Loucy (cell line): Measurements from ENCODE around the gene PEX16.

ENCODE experiments used
- H2AFZ ChIP-seq: fragments of 200-600 bp; sonication (generic); 2 replicates; pipeline ENCODE4 v1.6.0; 2016; ENCODE audit warnings: antibody characterized with exemption, mild to moderate bottlenecking, low read length, moderate library complexity
- H3F3A ChIP-seq: fragments of 200-600 bp; 2 replicates; pipeline ENCODE4 v1.6.0; 2016; ENCODE audit warnings: antibody characterized with exemption, low read depth, mild to moderate bottlenecking
- H3K27me3 ChIP-seq: fragments of 200-600 bp; sonication (generic); 2 replicates; pipeline ENCODE4 v1.6.1; 2014; ENCODE audit warnings: low read length, mild to moderate bottlenecking; ENCODE audit not compliant: insufficient read depth, poor library complexity, severe bottlenecking
- H3K36me3 ChIP-seq: fragments of 200-600 bp; sonication (generic); 2 replicates; pipeline ENCODE4 v1.6.1; 2016; ENCODE audit warnings: low read length; ENCODE audit not compliant: insufficient read depth
- H3K4me1 ChIP-seq: fragments of 200-600 bp; sonication (generic); 2 replicates; pipeline ENCODE4 v1.5.1; 2014; ENCODE audit warnings: low read length, mild to moderate bottlenecking; ENCODE audit not compliant: insufficient read depth, poor library complexity, severe bottlenecking
- H3K4me2 ChIP-seq: fragments of 200-600 bp; sonication (generic); 2 replicates; pipeline ENCODE4 v1.6.0; 2014; ENCODE audit warnings: antibody characterized with exemption, low read length, low read depth, mild to moderate bottlenecking; ENCODE audit not compliant: poor library complexity, severe bottlenecking
- H3K4me3 ChIP-seq: fragments of 200-600 bp; sonication (generic); 2 replicates; pipeline ENCODE4 v1.5.1; 2014; ENCODE audit warnings: low read length, mild to moderate bottlenecking, mixed read lengths; ENCODE audit not compliant: poor library complexity, severe bottlenecking
- H3K79me2 ChIP-seq: fragments of 200-600 bp; sonication (generic); 2 replicates; pipeline ENCODE4 v1.6.1; 2014; ENCODE audit warnings: low read length; ENCODE audit not compliant: insufficient read depth
- H3K9ac ChIP-seq: fragments of 200-600 bp; sonication (generic); 2 replicates; pipeline ENCODE4 v1.6.0; 2014; ENCODE audit warnings: mild to moderate bottlenecking, low read depth, low read length, moderate library complexity; ENCODE audit not compliant: poor library complexity, severe bottlenecking
- H3K9me2 ChIP-seq: fragments of 200-600 bp; sonication (generic); replicated peaks from 2 replicates; pipeline ENCODE4 v1.6.1; 2016; ENCODE audit warnings: low read depth, low read length, mixed read lengths
- H3K9me3 ChIP-seq: fragments of 200-600 bp; sonication (generic); 2 replicates; pipeline ENCODE4 v1.6.1; 2014; ENCODE audit warnings: mild to moderate bottlenecking, antibody characterized with exemption, low read length, low read depth; ENCODE audit not compliant: insufficient read depth
- H4K20me1 ChIP-seq: fragments of 200-600 bp; sonication (generic); 2 replicates; pipeline ENCODE4 v1.6.0; 2014; ENCODE audit warnings: antibody characterized with exemption, low read length, mild to moderate bottlenecking; ENCODE audit not compliant: insufficient read depth, poor library complexity, severe bottlenecking
- EZH2phosphoT487 ChIP-seq: fragments of 200-600 bp; IDR thresholded peaks from 2 replicates; pipeline ENCODE4 v1.6.1; 2018; ENCODE audit warnings: antibody characterized with exemption, mild to moderate bottlenecking, moderate library complexity, borderline replicate concordance
- TF ChIP-seq, protein P1 (sequence below): fragments of 200-600 bp; sonication (generic); conservative IDR thresholded peaks from 2 replicates; pipeline ENCODE4 v1.5.1; 2014; ENCODE audit warnings: mild to moderate bottlenecking, antibody characterized with exemption, low read length

The PEX16 gene

DNA sequence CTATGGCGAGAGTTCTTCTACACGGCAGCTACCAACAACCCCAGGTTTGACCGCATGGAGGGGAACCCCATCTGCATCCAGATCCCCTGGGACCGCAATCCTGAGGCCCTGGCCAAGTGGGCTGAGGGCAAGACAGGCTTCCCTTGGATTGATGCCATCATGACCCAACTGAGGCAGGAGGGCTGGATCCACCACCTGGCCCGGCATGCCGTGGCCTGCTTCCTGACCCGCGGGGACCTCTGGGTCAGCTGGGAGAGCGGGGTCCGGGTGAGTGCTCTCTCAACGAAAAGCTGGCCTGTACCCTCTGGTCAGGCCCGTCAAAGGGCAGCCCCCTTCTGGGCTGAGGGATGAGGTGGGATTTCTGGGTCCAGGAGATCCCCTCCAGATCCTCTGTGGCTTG lies 48.1 kb downstream of the PEX16 start:
- Histone ChIP-seq H3K9me2 (no peaks in the 10 kb centered on the region), H3K36me3 (peaks cover 72% of the 10 kb centered on the region; the same call in 1 of the 2 replicates), H4K20me1 (no peaks in the 10 kb centered on the region), H3K27me3 (no peaks in the 10 kb centered on the region), H3K9ac (no peak overlapping the region), H3K4me1 (peaks cover 6% of the 10 kb centered on the region), H3K9me3 (no peaks in the 10 kb centered on the region), H3K4me2 (no peak overlapping the region), H3K79me2 (no peaks in the 10 kb centered on the region), H3K4me3 (no peak overlapping the region), H3F3A (no peaks in the 10 kb centered on the region), H2AFZ (no peak overlapping the region)
- TF ChIP-seq, protein P1, sequence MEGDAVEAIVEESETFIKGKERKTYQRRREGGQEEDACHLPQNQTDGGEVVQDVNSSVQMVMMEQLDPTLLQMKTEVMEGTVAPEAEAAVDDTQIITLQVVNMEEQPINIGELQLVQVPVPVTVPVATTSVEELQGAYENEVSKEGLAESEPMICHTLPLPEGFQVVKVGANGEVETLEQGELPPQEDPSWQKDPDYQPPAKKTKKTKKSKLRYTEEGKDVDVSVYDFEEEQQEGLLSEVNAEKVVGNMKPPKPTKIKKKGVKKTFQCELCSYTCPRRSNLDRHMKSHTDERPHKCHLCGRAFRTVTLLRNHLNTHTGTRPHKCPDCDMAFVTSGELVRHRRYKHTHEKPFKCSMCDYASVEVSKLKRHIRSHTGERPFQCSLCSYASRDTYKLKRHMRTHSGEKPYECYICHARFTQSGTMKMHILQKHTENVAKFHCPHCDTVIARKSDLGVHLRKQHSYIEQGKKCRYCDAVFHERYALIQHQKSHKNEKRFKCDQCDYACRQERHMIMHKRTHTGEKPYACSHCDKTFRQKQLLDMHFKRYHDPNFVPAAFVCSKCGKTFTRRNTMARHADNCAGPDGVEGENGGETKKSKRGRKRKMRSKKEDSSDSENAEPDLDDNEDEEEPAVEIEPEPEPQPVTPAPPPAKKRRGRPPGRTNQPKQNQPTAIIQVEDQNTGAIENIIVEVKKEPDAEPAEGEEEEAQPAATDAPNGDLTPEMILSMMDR = no peak
- TF ChIP-seq EZH2phosphoT487 = no peak

DNA sequence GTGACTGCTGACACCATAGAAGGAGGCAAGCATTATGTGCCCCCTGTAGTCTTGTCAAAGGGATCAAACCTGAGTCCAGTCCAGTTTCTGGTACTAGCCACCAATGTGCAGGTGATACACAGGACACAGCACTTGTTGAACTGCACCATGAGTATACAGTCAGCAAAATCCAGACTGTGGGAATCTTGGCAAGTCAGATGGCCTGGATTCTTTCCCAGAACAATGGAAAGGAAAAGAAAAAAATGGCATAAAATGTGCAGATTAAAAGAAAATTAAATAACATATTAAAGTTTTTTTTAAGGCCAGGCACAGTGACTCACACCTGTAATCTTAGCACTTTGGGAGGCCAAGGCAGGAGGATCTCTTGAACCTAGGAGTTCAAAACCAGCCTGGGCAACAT lies 53.6 kb downstream of the PEX16 start:
- H3K27me3 ChIP-seq = no peaks in the 10 kb centered on the region
- TF ChIP-seq EZH2phosphoT487 = no peak
- TF ChIP-seq, protein P1 = no peak
- H3K36me3 ChIP-seq = peaks cover 85% of the 10 kb centered on the region; the same call in 1 of the 2 replicates
- H3K9ac ChIP-seq = no peak overlapping the region
- no peak overlapping the region for H3K4me3 ChIP-seq
- H3K4me2 ChIP-seq = no peak overlapping the region
- H3K9me2 ChIP-seq = no peaks in the 10 kb centered on the region
- H3K79me2 ChIP-seq = no peaks in the 10 kb centered on the region
- H4K20me1 ChIP-seq = no peaks in the 10 kb centered on the region
- no peaks in the 10 kb centered on the region for H3K9me3 ChIP-seq
- H2AFZ ChIP-seq = no peak overlapping the region
- no peaks in the 10 kb centered on the region for H3K4me1 ChIP-seq
- no peaks in the 10 kb centered on the region for H3F3A ChIP-seq

DNA sequence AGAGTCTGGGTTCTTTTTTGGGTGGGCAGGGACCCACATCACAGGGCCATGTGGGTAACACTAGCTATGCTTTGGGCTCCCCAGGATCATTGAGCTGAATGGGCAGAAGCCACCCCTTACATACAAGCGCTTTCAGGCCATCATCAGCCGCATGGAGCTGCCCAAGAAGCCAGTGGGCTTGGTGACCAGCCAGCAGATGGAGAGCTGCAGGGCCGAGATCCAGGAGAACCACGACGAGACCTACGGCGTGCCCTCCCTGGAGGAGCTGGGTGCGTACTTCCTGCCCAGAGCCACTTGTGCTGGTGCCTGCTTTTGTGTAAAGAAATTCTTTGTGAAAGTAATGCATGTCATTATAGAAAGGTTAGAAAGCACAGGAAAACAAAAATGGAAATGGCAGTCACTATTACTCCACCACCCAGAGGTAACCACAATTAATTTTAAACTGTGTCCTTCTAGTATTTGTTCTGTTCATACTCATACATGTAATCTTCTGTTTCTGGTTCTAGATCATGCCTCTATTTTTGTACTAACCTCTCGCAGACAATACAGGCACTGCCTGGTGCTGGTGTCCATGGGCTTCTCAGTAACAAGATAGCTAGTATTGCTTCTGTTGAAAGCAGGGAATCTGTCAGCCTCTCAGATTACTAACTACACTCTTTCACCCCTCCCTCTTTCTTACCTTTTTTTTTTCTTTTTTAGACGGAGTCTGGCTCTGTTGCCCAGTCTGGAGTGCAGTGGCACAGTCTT lies 56.7 kb downstream of the PEX16 start:
- no peak for TF ChIP-seq EZH2phosphoT487
- TF ChIP-seq, protein P1 = no peak
- Histone ChIP-seq H3K36me3 (peaks cover 93% of the 10 kb centered on the region; the same call in 1 of the 2 replicates), H3K79me2 (peaks cover 2% of the 10 kb centered on the region; the same call in 1 of the 2 replicates), H3K9me2 (no peaks in the 10 kb centered on the region), H3K9ac (no peak overlapping the region), H3K4me2 (no peak overlapping the region), H3K4me1 (no peaks in the 10 kb centered on the region), H3K4me3 (no peak overlapping the region), H3F3A (no peaks in the 10 kb centered on the region), H3K9me3 (no peaks in the 10 kb centered on the region), H4K20me1 (no peaks in the 10 kb centered on the region), H2AFZ (no peak overlapping the region), H3K27me3 (no peaks in the 10 kb centered on the region)
